Measurements from ENCODE around the gene ABCB8. TPM values are rescaled to one million over a fixed set of nuclear protein-coding genes. Genes with fewer than 3 reads are reported as not detected.

Gene ABCB8
- total and polyA plus RNA-seq, 9 of the 15 experiments (the other 6 are each of a cell fraction or from before 2014, with no cell fraction given), result 7.6 to 106 (median 36.3) TPM

DNA sequence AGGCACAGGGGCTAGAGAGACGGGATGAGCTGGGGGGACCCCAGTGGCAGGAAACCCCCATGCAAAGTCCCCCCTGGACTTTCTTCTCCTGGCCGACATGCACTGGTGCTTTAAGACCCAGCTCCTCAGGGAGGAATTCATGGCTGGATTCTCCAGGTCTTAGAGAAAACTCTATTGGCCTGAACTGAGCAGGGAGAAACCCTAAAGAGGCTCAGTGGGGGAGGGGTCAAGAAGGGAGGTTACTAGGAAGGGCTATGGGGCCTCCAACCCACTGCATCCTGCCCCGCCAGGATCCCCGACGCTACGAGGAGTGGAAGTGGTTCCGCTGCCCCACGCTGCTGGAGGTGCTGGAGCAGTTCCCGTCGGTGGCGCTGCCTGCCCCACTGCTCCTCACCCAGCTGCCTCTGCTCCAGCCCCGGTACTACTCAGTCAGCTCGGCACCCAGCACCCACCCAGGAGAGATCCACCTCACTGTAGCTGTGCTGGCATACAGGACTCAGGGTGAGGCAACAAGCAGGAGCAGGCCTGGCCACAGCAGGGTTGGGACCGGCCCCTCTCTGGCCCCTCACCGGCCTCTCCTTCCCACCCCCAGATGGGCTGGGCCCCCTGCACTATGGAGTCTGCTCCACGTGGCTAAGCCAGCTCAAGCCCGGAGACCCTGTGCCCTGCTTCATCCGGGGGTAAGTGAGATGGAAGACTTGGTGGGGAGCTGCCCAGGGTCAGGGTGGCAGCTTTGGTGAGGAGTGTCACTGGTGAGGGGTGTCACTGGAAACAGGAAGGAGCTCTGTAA is 17.7 kb upstream of the ABCB8 start (continued):
- TF ChIP-seq TAF15 (IDR thresholded peaks at IDR 0.05; ENCODE audit: low read depth, low read length) (no peak), ZC3H4 (CRISPR knock-in tag; IDR thresholded peaks at IDR 0.05; ENCODE audit: borderline replicate concordance) (no peak), BRD9 (IDR thresholded peaks at IDR 0.05; ENCODE audit: low read depth, partially characterized antibody) (no peak), SNRNP70 (optimal IDR thresholded peaks at IDR 0.05; ENCODE audit: low read depth, low read length) (no peak), MTA2 (IDR thresholded peaks at IDR 0.05; ENCODE audit: low read depth) (no peak), HDGF (IDR thresholded peaks at IDR 0.05) (peak; percentile 35), TCF3 (CRISPR knock-in tag; IDR thresholded peaks at IDR 0.05) (0 out of 2 replicates have a peak, but pooled peaks have one; percentile 6), ZNF79 (CRISPR knock-in tag; IDR thresholded peaks at IDR 0.05; ENCODE audit: low read depth) (no peak), ZNF717 (CRISPR knock-in tag; IDR thresholded peaks at IDR 0.05) (peak; percentile 89; the same call in 1 of the 2 replicates), LARP7 (IDR thresholded peaks at IDR 0.05) (no peak), ILK (tag; IDR thresholded peaks at IDR 0.05; ENCODE audit: borderline replicate concordance, low read depth) (no peak), MYBL2 (IDR thresholded peaks at IDR 0.05; ENCODE audit: low read depth) (no peak), MYBL2 (CRISPR knock-in tag; IDR thresholded peaks at IDR 0.05; ENCODE audit: borderline replicate concordance) (no peak), ZNF217 (CRISPR knock-in tag; IDR thresholded peaks at IDR 0.05) (no peak), NR2C2 (CRISPR knock-in tag; IDR thresholded peaks at IDR 0.05) (peak; percentile 62; the same call in 1 of the 2 replicates), NR2C2 (tag; IDR thresholded peaks at IDR 0.05) (no peak), ZZZ3 (IDR thresholded peaks at IDR 0.05) (no peak), TAF7 (tag; IDR thresholded peaks at IDR 0.05) (peak; percentile 48; the same call in 1 of the 2 replicates), ZNF830 (CRISPR knock-in tag; IDR thresholded peaks at IDR 0.05) (no peak)
- TF ChIP-seq, protein P1, sequence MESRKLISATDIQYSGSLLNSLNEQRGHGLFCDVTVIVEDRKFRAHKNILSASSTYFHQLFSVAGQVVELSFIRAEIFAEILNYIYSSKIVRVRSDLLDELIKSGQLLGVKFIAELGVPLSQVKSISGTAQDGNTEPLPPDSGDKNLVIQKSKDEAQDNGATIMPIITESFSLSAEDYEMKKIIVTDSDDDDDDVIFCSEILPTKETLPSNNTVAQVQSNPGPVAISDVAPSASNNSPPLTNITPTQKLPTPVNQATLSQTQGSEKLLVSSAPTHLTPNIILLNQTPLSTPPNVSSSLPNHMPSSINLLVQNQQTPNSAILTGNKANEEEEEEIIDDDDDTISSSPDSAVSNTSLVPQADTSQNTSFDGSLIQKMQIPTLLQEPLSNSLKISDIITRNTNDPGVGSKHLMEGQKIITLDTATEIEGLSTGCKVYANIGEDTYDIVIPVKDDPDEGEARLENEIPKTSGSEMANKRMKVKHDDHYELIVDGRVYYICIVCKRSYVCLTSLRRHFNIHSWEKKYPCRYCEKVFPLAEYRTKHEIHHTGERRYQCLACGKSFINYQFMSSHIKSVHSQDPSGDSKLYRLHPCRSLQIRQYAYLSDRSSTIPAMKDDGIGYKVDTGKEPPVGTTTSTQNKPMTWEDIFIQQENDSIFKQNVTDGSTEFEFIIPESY (CRISPR knock-in tag; IDR thresholded peaks at IDR 0.05), result 0 out of 2 replicates have a peak, but pooled peaks have one; percentile 25
- TF ChIP-seq, protein P2, sequence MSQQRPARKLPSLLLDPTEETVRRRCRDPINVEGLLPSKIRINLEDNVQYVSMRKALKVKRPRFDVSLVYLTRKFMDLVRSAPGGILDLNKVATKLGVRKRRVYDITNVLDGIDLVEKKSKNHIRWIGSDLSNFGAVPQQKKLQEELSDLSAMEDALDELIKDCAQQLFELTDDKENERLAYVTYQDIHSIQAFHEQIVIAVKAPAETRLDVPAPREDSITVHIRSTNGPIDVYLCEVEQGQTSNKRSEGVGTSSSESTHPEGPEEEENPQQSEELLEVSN (IDR thresholded peaks at IDR 0.05; ENCODE audit: borderline replicate concordance in 1 of 2, extremely low read depth in 1 of 2, insufficient read depth in 1 of 2, insufficient read length in 1 of 2, low read depth in 1 of 2, low read length in 1 of 2, poor library complexity in 1 of 2, severe bottlenecking in 1 of 2), result peak; percentile 52 to 69
- TF ChIP-seq, protein P3, sequence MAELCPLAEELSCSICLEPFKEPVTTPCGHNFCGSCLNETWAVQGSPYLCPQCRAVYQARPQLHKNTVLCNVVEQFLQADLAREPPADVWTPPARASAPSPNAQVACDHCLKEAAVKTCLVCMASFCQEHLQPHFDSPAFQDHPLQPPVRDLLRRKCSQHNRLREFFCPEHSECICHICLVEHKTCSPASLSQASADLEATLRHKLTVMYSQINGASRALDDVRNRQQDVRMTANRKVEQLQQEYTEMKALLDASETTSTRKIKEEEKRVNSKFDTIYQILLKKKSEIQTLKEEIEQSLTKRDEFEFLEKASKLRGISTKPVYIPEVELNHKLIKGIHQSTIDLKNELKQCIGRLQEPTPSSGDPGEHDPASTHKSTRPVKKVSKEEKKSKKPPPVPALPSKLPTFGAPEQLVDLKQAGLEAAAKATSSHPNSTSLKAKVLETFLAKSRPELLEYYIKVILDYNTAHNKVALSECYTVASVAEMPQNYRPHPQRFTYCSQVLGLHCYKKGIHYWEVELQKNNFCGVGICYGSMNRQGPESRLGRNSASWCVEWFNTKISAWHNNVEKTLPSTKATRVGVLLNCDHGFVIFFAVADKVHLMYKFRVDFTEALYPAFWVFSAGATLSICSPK (IDR thresholded peaks at IDR 0.05; ENCODE audit: borderline replicate concordance), result no peak
- TF ChIP-seq, protein P4, sequence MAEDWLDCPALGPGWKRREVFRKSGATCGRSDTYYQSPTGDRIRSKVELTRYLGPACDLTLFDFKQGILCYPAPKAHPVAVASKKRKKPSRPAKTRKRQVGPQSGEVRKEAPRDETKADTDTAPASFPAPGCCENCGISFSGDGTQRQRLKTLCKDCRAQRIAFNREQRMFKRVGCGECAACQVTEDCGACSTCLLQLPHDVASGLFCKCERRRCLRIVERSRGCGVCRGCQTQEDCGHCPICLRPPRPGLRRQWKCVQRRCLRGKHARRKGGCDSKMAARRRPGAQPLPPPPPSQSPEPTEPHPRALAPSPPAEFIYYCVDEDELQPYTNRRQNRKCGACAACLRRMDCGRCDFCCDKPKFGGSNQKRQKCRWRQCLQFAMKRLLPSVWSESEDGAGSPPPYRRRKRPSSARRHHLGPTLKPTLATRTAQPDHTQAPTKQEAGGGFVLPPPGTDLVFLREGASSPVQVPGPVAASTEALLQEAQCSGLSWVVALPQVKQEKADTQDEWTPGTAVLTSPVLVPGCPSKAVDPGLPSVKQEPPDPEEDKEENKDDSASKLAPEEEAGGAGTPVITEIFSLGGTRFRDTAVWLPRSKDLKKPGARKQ (CRISPR knock-in tag; IDR thresholded peaks at IDR 0.05), result no peak

Measured in K562 (cell line).